Osteocyte (in vitro differentiated cells): Measurements from ENCODE around the gene FOLR3. TPM values are rescaled to one million over a fixed set of nuclear protein-coding genes. Genes with fewer than 3 reads are reported as not detected.

ENCODE experiments used
- DNase-seq: peaks from one replicate; pipeline ENCODE4 v3.0.0; 2021; ENCODE audit warnings: mixed read lengths; ENCODE audit not compliant: unreplicated experiment; ENCODE audit errors: extremely low spot score
- H3K27ac Mint-ChIP-seq: one replicate; pipeline ENCODE4 v1.8.0; 2021; ENCODE audit warnings: mild to moderate bottlenecking, mixed read lengths; ENCODE audit not compliant: unreplicated experiment
- H3K27me3 Mint-ChIP-seq: one replicate; pipeline ENCODE4 v1.8.0; 2021; ENCODE audit warnings: mixed read lengths; ENCODE audit not compliant: unreplicated experiment
- H3K36me3 Mint-ChIP-seq: one replicate; pipeline ENCODE4 v1.8.0; 2021; ENCODE audit warnings: mixed read lengths; ENCODE audit not compliant: unreplicated experiment
- H3K4me1 Mint-ChIP-seq: one replicate; pipeline ENCODE4 v1.8.0; 2021; ENCODE audit warnings: mixed read lengths; ENCODE audit not compliant: unreplicated experiment
- H3K4me3 Mint-ChIP-seq: one replicate; pipeline ENCODE4 v1.8.0; 2021; ENCODE audit warnings: mild to moderate bottlenecking, moderate library complexity, mixed read lengths; ENCODE audit not compliant: unreplicated experiment
- H3K9me3 Mint-ChIP-seq: one replicate; pipeline ENCODE4 v1.8.0; 2021; ENCODE audit warnings: mixed read lengths; ENCODE audit not compliant: unreplicated experiment
- CTCF ChIP-seq: fragments of 200-600 bp; sonication (generic); IDR thresholded peaks from 2 replicates; pipeline ENCODE4 v1.5.0; 2021; ENCODE audit warnings: antibody characterized with exemption, mild to moderate bottlenecking, moderate library complexity
- total RNA-seq: library from RNA; stranded (reverse); gene quantifications from 2 replicates; pipeline ENCODE4 v1.2.1, GENCODE V29; 2021

The FOLR3 gene
- total RNA-seq, 1 donor from 2014 or later: not detected

- no peak for TF ChIP-seq CTCF
- H3K9me3 Mint-ChIP-seq: no peaks in the 10 kb centered on the region
- no peak for DNase-seq
- H3K36me3 Mint-ChIP-seq: peaks cover 22% of the 10 kb centered on the region
- H3K4me1 Mint-ChIP-seq: peaks cover 33% of the 10 kb centered on the region
- no peaks in the 10 kb centered on the region for H3K27me3 Mint-ChIP-seq
- H3K27ac Mint-ChIP-seq: no peak overlapping the region
- H3K4me3 Mint-ChIP-seq: no peak overlapping the region
Measured at GRCh38 chr11:72100462-72100861, 35.1 kb upstream of the FOLR3 start.

- TF ChIP-seq CTCF: no peak
- no peak for DNase-seq
- Mint-ChIP-seq H3K4me1 (peaks cover 33% of the 10 kb centered on the region), H3K36me3 (peaks cover 16% of the 10 kb centered on the region), H3K27me3 (no peaks in the 10 kb centered on the region), H3K4me3 (peak overlapping the region; percentile 91), H3K9me3 (no peaks in the 10 kb centered on the region), H3K27ac (peak overlapping the region; percentile 88)
Measured at GRCh38 chr11:72102162-72102561, 33.4 kb upstream of the FOLR3 start.

- H3K4me1 Mint-ChIP-seq: peaks cover 33% of the 10 kb centered on the region
- no peak for DNase-seq
- no peaks in the 10 kb centered on the region for H3K27me3 Mint-ChIP-seq
- H3K36me3 Mint-ChIP-seq: peaks cover 16% of the 10 kb centered on the region
- H3K27ac Mint-ChIP-seq: peak overlapping the region; percentile 88
- no peak for TF ChIP-seq CTCF
- H3K9me3 Mint-ChIP-seq: no peaks in the 10 kb centered on the region
- H3K4me3 Mint-ChIP-seq: peak overlapping the region; percentile 91
Measured at GRCh38 chr11:72102631-72102945, 32.9 kb upstream of the FOLR3 start.

GRCh38 chr11:72102946-72103753 lies 32.4 kb upstream of the FOLR3 start, which contains the start of gene LAMTOR1:
TSS of gene LAMTOR1 (minus strand) at chr11:72103297. CDS start at chr11:72103224, 73 bp downstream.
- no peaks in the 10 kb centered on the region for H3K9me3 Mint-ChIP-seq
- peak within 1 kb of the TSS; percentile 91 for H3K4me3 Mint-ChIP-seq
- TF ChIP-seq CTCF: peak; percentile 46
- peak within 1 kb of the TSS; percentile 88 for H3K27ac Mint-ChIP-seq
- DNase-seq: peak; percentile 99
- peaks cover 11% of the 10 kb centered on the region for H3K36me3 Mint-ChIP-seq
- H3K27me3 Mint-ChIP-seq: no peaks in the 10 kb centered on the region
- H3K4me1 Mint-ChIP-seq: peaks cover 33% of the 10 kb centered on the region

GRCh38 chr11:72103754-72104167 lies 31.8 kb upstream of the FOLR3 start:
- Mint-ChIP-seq H3K27ac (peak overlapping the region; percentile 88), H3K27me3 (no peaks in the 10 kb centered on the region)
- TF ChIP-seq CTCF: no peak

More at GRCh38 chr11:72103754-72104167, 31.8 kb upstream of the FOLR3 start:
- no peak for DNase-seq
- Mint-ChIP-seq H3K36me3 (peaks cover 6% of the 10 kb centered on the region), H3K9me3 (no peaks in the 10 kb centered on the region), H3K4me1 (peaks cover 33% of the 10 kb centered on the region), H3K4me3 (peak overlapping the region; percentile 91)
